ENCODE data around the gene GALR3. TPM values are rescaled to one million over a fixed set of nuclear protein-coding genes. Genes with fewer than 3 reads are reported as not detected.

Gene GALR3
- total RNA-seq, 2 donors from 2014 or later = 0.85 TPM; not detected in 1

DNA sequence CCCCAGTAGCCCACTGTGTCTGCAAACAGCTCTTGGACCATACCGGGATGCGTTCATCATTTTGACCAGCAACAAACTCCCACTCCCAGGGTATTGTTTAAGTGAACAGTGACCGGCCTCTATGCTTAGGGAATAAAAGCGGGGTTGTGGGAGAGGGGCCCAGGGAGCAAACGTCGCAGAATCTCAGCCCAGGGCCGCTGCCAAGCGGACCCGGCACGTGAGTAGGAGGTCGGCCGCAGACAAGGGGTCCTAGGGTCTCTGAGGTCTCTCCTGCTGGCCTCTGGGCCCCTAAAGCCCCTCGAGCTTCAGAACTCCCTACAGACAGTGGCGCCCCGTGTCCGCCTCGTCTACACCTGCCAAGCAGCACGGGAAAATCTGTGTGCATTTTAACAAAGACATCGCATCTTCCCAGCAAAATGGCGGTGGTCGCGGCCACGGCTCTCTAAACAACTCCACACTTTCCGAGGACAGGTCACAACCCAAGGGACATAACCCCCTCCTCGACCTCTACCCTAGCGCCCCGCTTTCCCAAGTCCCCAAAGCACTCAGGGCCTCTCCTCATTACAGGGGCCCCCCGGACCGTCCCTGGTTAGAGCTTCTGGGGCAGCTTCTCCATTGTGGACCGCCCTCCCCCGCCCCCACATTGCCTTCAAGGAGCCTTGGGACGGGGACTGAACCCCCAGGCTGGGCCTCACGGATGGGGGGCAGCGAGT, 19.4 kb upstream of the GALR3 start:
- Histone ChIP-seq H3K9me3 (no peaks in the 10 kb centered on the region), H3K4me3 (no peak overlapping the region), H3K27ac (peak overlapping the region; percentile 91 to 94), H3K4me1 (replicated peaks) (no peaks in the 10 kb centered on the region), H3K27me3 (replicated peaks; ENCODE audit: insufficient read depth) (no peaks in the 10 kb centered on the region), H3K36me3 (no peaks in the 10 kb centered on the region)
- intact Hi-C loops (cut with DNase I) = no loop called here
- no peak for TF ChIP-seq POLR2A (IDR thresholded peaks at IDR 0.05)
- TF ChIP-seq CTCF (IDR thresholded peaks at IDR 0.05) = no peak
- no peak for TF ChIP-seq POLR2AphosphoS5 (IDR thresholded peaks at IDR 0.05)
- WGBS = 65% methylated on average over 34 of the region's 34 CpGs
- DNase-seq (ENCODE audit: low spot score) = no peak

GRCh38 chr22:37804352-37804880, 18.8 kb upstream of the GALR3 start:
- 6% methylated on average over 29 of the region's 29 CpGs for WGBS

GRCh38 chr22:37804881-37805809, 18.0 kb upstream of the GALR3 start:
- peak overlapping the region; percentile 54 to 64 for H3K4me3 ChIP-seq
- TF ChIP-seq CTCF (IDR thresholded peaks at IDR 0.05) (peak in 1 of 4 experiments; percentile 10), POLR2AphosphoS5 (IDR thresholded peaks at IDR 0.05) (peak; percentile 89), POLR2A (IDR thresholded peaks at IDR 0.05) (peak; percentile 78)
- DNase-seq (ENCODE audit: low spot score) = peak; percentile 85
- WGBS = under 1% methylated on average over 57 of the region's 87 CpGs
- H3K27me3 ChIP-seq (replicated peaks; ENCODE audit: insufficient read depth) = no peaks in the 10 kb centered on the region
- peak overlapping the region; percentile 91 to 94 for H3K27ac ChIP-seq
- no peaks in the 10 kb centered on the region for H3K4me1 ChIP-seq (replicated peaks)
- no peaks in the 10 kb centered on the region for H3K9me3 ChIP-seq
- intact Hi-C loops (cut with DNase I) = no loop called here
- no peaks in the 10 kb centered on the region for H3K36me3 ChIP-seq

More at GRCh38 chr22:37804352-37804880, 18.8 kb upstream of the GALR3 start:
- H3K4me1 ChIP-seq (replicated peaks) = no peaks in the 10 kb centered on the region
- H3K27me3 ChIP-seq (replicated peaks; ENCODE audit: insufficient read depth) = no peaks in the 10 kb centered on the region
- intact Hi-C loops (cut with DNase I) = no loop called here
- no peaks in the 10 kb centered on the region for H3K36me3 ChIP-seq
- TF ChIP-seq POLR2A (IDR thresholded peaks at IDR 0.05) (no peak), POLR2AphosphoS5 (IDR thresholded peaks at IDR 0.05) (no peak), CTCF (IDR thresholded peaks at IDR 0.05) (no peak)
- peak overlapping the region; percentile 54 to 64 for H3K4me3 ChIP-seq
- H3K27ac ChIP-seq = peak overlapping the region; percentile 91 to 94
- no peaks in the 10 kb centered on the region for H3K9me3 ChIP-seq
- no peak for DNase-seq (ENCODE audit: low spot score)

DNA sequence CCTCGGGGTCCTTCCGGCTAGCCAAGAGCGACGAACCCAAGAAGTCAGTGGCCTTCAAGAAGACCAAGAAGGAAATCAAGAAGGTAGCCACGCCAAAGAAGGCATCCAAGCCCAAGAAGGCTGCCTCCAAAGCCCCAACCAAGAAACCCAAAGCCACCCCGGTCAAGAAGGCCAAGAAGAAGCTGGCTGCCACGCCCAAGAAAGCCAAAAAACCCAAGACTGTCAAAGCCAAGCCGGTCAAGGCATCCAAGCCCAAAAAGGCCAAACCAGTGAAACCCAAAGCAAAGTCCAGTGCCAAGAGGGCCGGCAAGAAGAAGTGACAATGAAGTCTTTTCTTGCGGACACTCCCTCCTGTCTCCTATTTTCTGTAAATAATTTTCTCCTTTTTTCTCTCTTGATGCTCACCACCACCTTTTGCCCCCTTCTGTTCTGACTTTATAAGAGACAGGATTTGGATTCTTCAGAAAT, 17.3 kb upstream of the GALR3 start:
- WGBS = 22% methylated on average over 10 of the region's 10 CpGs
- Histone ChIP-seq H3K4me3 (peak overlapping the region; percentile 54 to 64), H3K27ac (peak overlapping the region; percentile 91 to 94), H3K27me3 (replicated peaks; ENCODE audit: insufficient read depth) (no peaks in the 10 kb centered on the region), H3K9me3 (no peaks in the 10 kb centered on the region), H3K36me3 (no peaks in the 10 kb centered on the region), H3K4me1 (replicated peaks) (no peaks in the 10 kb centered on the region)
- DNase-seq (ENCODE audit: low spot score) = no peak
- no peak for TF ChIP-seq CTCF (IDR thresholded peaks at IDR 0.05)
- no peak for TF ChIP-seq POLR2AphosphoS5 (IDR thresholded peaks at IDR 0.05)
- intact Hi-C loops (cut with DNase I) = no loop called here
